GM10266 (cell line): Measurements from ENCODE around the gene ADAM15.

Source experiments
- DNase-seq: peaks from one replicate; pipeline ENCODE4 v3.0.0; 2012; ENCODE audit errors: extremely low spot score
- CTCF ChIP-seq: IDR thresholded peaks from 2 replicates; pipeline ENCODE4 v1.5.1; 2012; ENCODE audit warnings: mild to moderate bottlenecking, low read depth; ENCODE audit not compliant: control insufficient read depth, insufficient read depth; ENCODE audit errors: missing control alignments

The ADAM15 gene

GRCh38 chr1:155040358-155041093, 10.6 kb upstream of the ADAM15 start:
- TF ChIP-seq CTCF = no peak
- DNase-seq = no peak

GRCh38 chr1:155042789-155043188, 8.3 kb upstream of the ADAM15 start:
- no peak for DNase-seq
- no peak for TF ChIP-seq CTCF

- TF ChIP-seq CTCF = no peak
- DNase-seq = no peak
These were observed 7.8 kb upstream of the ADAM15 start for GRCh38 chr1:155043301-155043702.

- no peak for DNase-seq
- TF ChIP-seq CTCF = no peak
These were observed 7.3 kb upstream of the ADAM15 start for GRCh38 chr1:155043793-155044192.

GRCh38 chr1:155044365-155044764, 6.8 kb upstream of the ADAM15 start:
- DNase-seq = no peak
- TF ChIP-seq CTCF = no peak

GRCh38 chr1:155044812-155045657, 6.1 kb upstream of the ADAM15 start:
- DNase-seq = peak; percentile 78
- peak; percentile 79 for TF ChIP-seq CTCF
